Measurements from ENCODE around the gene STPG1. TPM values are rescaled to one million over a fixed set of nuclear protein-coding genes. Genes with fewer than 3 reads are reported as not detected.

The STPG1 gene
- total and polyA plus RNA-seq, 7 donors = 0.89 to 4.2 (median 1.4) TPM

- H3K27me3 ChIP-seq (ENCODE audit: insufficient read depth in 3 of 3, low read length in 2 of 3) = peaks cover 1 to 42% (median 3%) of the 10 kb centered on the region in 3 donors
- peaks cover 7% of the 10 kb centered on the region for H3K4me1 ChIP-seq
- H3K9me3 ChIP-seq = no peaks in the 10 kb centered on the region
- 10 to 11% (median 10%) methylated on average over 65 to 72 of the region's 72 CpGs for WGBS, 3 donors
- no peaks in the 10 kb centered on the region for H3K36me3 ChIP-seq (ENCODE audit: insufficient read depth in 1 of 2, low read depth in 1 of 2)
- intact Hi-C loops (cut with DNase I) = loop anchor here in 1 of 2 donors (5.0 kb wide), 1 partner anchor 65 kb away; no protein-coding TSS in a partner anchor
- DNase-seq = peak; percentile 60 to 73
- peak overlapping the region; percentile 80 for H3K27ac ChIP-seq
- peak; percentile 77 to 85 (median 80) for ATAC-seq
- H3K4me3 ChIP-seq = peak overlapping the region; percentile 73
- TF ChIP-seq CTCF (IDR thresholded peaks at IDR 0.05) = no peak
These were observed 91.7 kb downstream of the STPG1 start for GRCh38 chr1:24321697-24322469.

GRCh38 chr1:24321126-24321525 lies 92.5 kb downstream of the STPG1 start:
- Histone ChIP-seq H3K27ac (peak overlapping the region; percentile 80), H3K27me3 (ENCODE audit: insufficient read depth in 3 of 3, low read length in 2 of 3) (peaks cover 1 to 42% (median 3%) of the 10 kb centered on the region in 3 donors), H3K4me3 (peak overlapping the region; percentile 73), H3K9me3 (no peaks in the 10 kb centered on the region), H3K4me1 (peaks cover 7% of the 10 kb centered on the region), H3K36me3 (ENCODE audit: insufficient read depth in 1 of 2, low read depth in 1 of 2) (no peaks in the 10 kb centered on the region)
- intact Hi-C loops (cut with DNase I) = loop anchor here in 1 of 2 donors (5.0 kb wide), 1 partner anchor 66 kb away; no protein-coding TSS in a partner anchor
- TF ChIP-seq CTCF (IDR thresholded peaks at IDR 0.05) = no peak
- 93 to 94% (median 93%) methylated on average over 8 of the region's 8 CpGs for WGBS, 3 donors
- ATAC-seq = peak in 1 of 4 donors; percentile 9
- DNase-seq = no peak

GRCh38 chr1:24319962-24320361 lies 93.6 kb downstream of the STPG1 start:
- peaks cover 7% of the 10 kb centered on the region for H3K4me1 ChIP-seq
- no peak overlapping the region for H3K4me3 ChIP-seq
- ATAC-seq (no peak), DNase-seq (no peak)
- no peak for TF ChIP-seq CTCF (IDR thresholded peaks at IDR 0.05)
- intact Hi-C loops (cut with DNase I) = loop anchor here in 1 of 2 donors (5.0 kb wide), 1 partner anchor 67 kb away; no protein-coding TSS in a partner anchor
- 90 to 100% (median 93%) methylated on average over 1 of the region's 1 CpG for WGBS, 3 donors
- peaks cover 1 to 42% (median 3%) of the 10 kb centered on the region in 3 donors for H3K27me3 ChIP-seq (ENCODE audit: insufficient read depth in 3 of 3, low read length in 2 of 3)
- H3K36me3 ChIP-seq (ENCODE audit: insufficient read depth in 1 of 2, low read depth in 1 of 2) = no peaks in the 10 kb centered on the region
- H3K9me3 ChIP-seq = no peaks in the 10 kb centered on the region
- H3K27ac ChIP-seq = no peak overlapping the region

GRCh38 chr1:24319312-24319863 lies 94.2 kb downstream of the STPG1 start, which contains the start of gene GRHL3:
TSS of gene GRHL3 (plus strand) at chr1:24319357. CDS start at chr1:24319552, 195 bp downstream.
- 31 to 32% (median 32%) methylated on average over 21 of the region's 21 CpGs for WGBS, 3 donors
- peaks cover 1 to 42% (median 3%) of the 10 kb centered on the region in 3 donors for H3K27me3 ChIP-seq (ENCODE audit: insufficient read depth in 3 of 3, low read length in 2 of 3)
- intact Hi-C loops (cut with DNase I) = no loop called here
- no peaks in the 10 kb centered on the region for H3K36me3 ChIP-seq (ENCODE audit: insufficient read depth in 1 of 2, low read depth in 1 of 2)
- no peak within 1 kb of the TSS for H3K4me3 ChIP-seq
- H3K4me1 ChIP-seq = peaks cover 7% of the 10 kb centered on the region
- DNase-seq = no peak
- no peak for TF ChIP-seq CTCF (IDR thresholded peaks at IDR 0.05)
- H3K27ac ChIP-seq = peak within 1 kb of the TSS; percentile 31
- H3K9me3 ChIP-seq = no peaks in the 10 kb centered on the region
- no peak for ATAC-seq

Measured in psoas muscle (tissue), 8 donors.